Measurements from ENCODE around the gene SAMD10.
A peak's percentile ranks its signal among the peaks of the same experiment; 100 is the strongest.
"Not testable (repeated sequence)": the region's sequence is repeated elsewhere in the genome, so short reads cannot be mapped to it uniquely, and the experiment has no call there.

SAMD10 gene

DNA sequence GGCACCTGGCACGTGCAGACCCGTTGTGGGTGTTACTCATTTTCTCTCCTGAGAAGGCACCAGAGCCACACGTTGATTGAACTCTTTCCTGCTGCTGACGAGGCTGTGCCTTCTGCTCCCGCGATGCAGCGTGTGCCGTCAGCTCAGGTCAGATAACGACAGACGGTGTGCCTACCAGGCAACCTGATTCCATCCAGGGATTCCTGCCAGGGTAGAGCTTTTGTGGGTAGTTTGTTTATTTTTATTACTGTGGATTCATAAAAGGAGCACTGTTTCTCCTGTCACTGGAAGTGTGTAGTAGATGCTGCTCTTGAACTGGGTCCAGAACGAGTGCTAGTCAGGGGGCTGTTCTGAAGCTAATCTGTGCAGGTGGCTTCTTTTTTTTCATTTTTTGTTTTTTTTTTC lies 22.2 kb upstream of the SAMD10 start:
- DNase-seq (ENCODE audit: low spot score) = no peak

DNA sequence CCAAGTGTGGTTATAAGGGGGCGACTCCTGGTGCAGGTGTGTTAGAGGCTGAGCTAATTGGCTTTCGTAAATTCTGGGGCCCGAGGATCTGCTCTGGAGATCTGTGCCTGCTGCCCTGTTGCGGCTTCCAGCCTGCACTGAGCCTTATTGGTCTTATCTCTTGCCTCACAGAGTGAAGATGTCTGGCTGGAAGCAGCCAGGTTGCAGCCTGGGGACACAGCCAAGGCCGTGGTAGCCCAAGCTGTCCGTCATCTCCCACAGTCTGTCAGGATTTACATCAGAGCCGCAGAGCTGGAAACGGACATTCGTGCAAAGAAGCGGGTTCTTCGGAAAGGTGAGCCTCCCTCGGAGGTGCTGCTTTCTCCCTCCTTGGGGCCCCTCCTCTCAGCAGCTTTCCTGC lies 21.5 kb upstream of the SAMD10 start:
- DNase-seq (ENCODE audit: low spot score) = no peak

DNA sequence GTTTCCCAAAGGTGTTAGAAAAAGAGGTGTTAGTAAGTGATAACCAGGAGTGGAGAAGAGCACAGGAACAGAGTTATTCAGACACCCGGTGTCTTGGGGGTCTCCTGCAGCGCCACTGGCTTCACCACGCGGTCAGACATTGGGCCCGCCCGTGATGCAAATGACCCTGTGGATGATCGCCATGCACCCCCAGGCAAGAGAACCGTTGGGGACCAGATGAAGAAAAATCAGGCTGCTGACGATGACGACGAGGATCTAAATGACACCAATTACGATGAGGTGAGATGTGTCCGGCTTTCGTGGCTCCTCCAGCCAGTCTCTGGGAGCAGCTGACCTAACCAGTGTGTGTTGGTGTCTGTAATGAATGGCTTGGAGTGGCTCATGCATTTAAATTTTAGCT lies 3.5 kb upstream of the SAMD10 start:
- DNase-seq (ENCODE audit: low spot score) = peak; percentile 12

DNA sequence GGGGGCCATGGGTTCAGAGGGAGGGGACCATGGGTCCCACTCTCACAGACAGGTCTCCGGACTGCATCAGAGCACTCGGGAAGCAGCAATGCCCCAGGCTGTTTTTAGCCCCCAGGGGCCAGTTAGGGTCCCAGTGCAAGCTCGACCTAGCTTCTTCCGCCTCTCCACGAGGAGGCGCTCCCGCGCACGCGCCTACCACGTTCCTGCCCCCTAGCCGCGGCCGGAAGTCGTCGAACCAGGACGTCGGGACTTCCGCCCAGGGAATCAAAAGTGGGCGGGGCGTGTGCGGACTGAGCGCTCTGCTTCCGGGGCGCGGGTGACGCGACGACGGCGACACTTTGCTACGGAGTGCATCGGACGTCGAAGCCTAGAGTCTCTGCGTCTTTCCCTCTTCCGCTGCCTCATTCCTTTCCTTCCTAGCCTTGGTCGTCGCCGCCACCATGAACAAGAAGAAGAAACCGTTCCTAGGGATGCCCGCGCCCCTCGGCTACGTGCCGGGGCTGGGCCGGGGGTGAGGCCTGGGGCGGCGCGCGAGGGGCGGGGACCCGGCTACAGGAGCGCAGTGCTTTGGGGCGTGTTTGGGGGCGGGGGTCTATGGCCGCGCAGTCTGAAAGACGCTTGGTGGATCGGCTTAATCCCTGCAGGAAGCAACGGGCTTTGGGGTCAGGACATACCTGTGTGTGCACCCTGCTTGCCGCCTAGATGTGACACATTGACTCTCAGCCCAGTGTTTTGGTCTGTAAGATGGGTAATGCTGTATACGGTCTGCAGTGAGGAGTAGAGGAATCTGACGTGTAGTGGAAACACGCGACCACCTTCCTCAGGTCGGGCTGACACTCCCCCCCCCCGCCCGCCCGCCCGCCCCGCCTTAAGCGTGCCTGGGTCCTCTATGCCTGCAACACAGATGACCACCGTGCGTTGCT lies 1.6 kb upstream of the SAMD10 start, which contains the start of gene PRPF6:
TSS of gene PRPF6 (plus strand) at position 327 of the 923 bp plus-strand sequence. CDS start at position 441, 114 bp downstream.
- peak; percentile 98 for DNase-seq (ENCODE audit: low spot score)

DNA sequence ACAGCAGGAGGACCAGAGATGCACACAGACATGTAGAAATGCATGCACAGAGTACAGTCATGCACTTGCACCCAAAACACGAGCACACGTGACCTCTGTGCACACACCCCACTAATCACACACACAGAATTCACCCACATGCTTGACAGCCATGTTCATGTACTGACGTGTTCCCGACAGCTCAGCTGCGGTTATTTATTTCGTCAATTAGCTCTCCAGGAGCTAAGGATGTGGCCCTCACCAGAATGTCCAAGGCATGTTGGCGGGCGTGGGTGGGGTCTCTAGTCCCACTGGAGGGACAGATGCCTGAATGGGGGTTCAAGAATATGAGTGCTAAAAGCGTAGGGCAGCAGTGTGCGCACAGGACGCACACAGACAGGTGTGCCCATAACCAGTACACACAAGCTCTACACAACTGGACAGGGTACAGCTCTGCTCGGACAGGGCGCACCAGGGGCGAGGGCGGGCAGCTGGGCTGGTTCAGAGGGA lies 919 bp upstream of the SAMD10 start:
- no peak for DNase-seq (ENCODE audit: low spot score)

DNA sequence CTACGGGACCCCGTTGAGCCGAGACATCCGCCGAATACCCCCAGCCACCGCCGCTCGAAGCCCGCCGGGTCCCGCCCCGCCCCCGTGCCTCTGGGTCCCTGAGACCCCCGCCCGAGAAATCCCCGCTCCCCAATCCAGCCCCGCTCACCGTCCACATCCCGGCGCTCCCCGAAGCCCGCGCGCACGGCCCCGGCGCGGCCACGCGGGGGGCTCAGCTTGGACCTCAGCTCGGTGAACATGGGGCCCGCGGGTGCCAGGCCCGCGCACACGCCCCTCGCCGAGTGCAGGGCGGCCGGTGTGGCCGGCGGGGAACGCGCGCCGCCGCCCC lies 249 bp downstream of the SAMD10 start:
- no peak for DNase-seq (ENCODE audit: low spot score)

DNA sequence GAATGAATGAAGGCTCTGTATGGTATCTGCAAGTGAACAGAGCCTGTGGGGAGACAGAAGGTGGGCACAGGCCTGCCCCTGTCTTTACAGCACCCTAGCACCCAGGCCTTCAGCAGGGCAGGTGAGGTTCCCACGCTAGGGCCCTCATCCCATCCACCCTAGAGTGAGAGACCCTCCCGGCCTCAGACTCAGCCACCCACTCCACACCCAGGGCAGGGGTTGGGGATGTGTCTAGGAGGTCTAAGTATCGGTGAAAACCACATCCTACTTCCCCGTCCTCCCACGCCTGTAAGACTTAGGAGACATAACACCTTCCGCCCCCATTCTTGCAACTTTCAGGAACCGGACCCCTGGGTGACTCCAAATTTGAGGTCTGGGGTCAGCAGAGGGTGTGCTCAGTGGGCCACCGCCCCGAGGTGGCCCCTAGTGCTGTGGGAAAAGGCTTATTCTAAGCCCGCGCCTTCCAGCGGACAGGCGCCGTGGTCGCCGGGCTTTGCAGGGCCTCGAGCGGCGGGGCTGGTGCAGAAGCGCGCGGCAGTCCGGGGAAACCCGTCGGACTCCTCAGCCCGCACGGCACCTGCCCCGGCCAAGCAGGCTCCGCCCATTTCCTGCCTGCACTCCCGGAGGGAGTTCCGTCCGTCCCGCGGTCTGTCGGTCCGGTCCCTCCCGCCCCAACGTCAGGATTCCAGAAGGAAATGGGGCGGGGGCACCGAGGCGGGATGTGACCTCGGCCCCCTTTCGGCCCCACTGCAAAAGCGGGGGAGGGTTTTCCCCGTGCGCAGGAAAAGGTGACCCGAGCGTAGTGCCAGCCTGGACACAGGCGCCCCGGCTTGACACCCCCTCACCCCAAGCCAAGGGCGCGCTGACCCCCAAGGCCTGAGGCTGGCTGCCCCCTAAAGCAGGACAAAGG lies 868 bp downstream of the SAMD10 start:
- DNase-seq (ENCODE audit: low spot score) = peak; percentile 36

DNA sequence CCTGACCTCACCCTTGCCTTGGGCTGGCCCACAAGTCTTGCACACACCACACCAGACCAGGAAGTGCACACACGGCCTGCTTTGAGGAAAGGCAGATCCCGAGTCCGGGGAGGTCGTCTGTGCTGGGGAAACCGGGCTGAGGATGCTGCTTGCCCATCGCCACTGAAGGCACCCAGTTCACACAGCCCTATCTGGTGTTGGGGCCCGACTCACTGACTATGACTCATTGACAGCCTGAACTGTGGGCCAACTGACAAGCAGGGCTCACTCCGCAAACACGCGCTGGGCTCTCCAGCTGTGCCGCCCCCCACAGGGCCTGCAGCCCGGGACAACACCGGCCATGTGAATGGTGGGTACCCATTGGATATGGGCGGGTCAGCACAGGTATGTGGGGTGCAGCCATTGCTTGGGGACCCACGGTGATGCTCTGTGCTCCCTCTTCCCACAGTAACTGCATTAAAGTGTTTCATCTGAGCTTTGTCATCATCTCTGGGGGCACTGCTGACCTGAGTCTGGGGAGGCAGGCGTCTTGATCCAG lies 1.6 kb downstream of the SAMD10 start:
- DNase-seq (ENCODE audit: low spot score) = peak; percentile 5

DNA sequence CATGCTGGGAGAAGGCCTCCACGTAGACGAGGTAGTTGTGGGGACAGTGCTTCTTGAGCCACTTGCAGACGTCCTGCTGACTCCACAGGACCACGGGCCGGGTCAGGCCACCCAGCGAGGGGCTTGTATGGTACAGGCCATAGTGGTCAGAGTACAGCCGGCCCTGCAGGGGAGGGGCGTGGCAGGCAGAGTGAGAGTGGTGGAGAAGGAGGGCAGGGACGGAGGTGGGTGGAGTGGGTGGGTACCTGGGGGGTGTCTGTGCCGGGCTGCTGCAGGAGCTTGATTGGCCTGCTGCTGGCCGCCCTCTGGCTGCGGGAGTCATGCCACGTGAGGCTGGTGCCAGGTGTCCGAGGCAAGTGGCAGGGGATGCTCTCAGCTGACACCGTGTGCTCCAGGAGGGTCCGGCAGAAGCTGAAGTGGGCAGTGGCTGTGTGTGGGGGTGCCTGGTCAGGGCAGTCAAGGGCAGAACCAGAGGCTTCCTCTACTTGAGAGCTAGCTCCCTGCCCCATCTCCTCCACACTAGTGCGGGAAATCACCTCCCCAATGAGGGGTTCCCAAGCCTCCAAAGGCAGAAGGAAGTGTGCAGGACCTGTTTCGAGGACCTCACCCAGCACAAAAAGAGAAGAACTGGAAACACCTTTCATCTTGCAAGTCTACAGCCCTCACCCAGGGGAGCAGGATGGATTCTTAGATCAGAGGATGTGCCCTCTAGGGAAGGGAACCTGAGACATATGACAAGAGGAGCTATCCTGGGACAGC lies 2.3 kb downstream of the SAMD10 start:
- peak; percentile 5 for DNase-seq (ENCODE audit: low spot score)

DNA sequence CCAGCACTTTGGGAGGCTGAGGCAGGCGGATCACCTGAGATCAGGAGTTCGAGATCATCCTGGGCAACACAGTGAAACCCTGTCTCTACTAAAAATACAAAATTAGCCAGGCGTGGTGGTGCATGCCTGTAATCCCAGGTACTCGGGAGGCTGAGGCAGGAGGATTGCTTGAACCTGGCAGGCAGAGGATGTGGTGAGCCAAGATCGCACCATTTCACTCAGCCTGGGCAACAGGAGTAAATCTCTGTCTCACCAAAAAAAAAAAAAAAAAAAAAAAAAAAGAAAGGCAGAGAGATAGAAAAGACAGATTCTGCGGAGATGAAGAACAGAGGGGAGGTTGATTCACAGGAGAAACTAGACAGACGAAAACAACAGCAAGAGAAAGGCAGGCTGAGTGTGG lies 2.9 kb downstream of the SAMD10 start:
- DNase-seq (ENCODE audit: low spot score) = not testable (repeated sequence)

DNA sequence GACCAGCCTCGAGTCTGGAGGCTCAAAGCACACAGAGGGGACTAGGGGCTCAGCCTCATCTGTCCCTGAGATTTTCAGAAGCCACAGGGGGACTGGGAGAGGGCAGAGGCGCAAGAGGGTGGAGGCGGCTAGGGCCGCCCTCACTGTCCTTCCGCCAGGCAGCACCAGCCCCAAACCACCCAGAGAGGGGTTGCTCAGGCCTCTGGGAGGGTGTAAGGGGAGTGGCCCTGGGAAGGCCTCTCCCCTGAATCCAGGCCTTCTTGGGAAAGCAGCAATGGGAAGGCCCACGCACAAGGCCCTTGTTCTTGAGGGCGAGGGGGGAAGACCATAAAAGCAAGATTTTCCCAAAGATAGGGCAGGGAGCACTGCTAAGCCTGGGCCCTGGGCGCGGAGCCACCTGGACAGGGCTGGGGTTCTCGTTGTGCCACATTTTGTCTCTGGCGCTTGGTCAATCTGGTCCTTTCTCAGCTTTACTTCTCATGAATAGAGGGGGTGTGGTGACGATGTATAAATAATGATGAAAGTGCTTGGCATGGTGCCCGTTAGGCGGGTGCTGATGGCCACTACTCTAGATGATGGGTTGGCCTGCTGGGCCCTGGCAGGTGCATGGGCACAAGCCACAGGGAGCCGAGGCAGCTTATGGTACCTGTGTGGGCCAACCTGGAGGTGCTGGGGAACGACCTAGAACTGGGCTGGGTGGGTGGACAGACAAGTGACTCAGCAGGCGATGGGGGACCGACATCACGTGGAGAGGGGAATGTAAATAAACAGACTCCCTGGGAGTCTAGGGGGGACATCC lies 4.8 kb downstream of the SAMD10 start:
- DNase-seq (ENCODE audit: low spot score) = no peak

DNA sequence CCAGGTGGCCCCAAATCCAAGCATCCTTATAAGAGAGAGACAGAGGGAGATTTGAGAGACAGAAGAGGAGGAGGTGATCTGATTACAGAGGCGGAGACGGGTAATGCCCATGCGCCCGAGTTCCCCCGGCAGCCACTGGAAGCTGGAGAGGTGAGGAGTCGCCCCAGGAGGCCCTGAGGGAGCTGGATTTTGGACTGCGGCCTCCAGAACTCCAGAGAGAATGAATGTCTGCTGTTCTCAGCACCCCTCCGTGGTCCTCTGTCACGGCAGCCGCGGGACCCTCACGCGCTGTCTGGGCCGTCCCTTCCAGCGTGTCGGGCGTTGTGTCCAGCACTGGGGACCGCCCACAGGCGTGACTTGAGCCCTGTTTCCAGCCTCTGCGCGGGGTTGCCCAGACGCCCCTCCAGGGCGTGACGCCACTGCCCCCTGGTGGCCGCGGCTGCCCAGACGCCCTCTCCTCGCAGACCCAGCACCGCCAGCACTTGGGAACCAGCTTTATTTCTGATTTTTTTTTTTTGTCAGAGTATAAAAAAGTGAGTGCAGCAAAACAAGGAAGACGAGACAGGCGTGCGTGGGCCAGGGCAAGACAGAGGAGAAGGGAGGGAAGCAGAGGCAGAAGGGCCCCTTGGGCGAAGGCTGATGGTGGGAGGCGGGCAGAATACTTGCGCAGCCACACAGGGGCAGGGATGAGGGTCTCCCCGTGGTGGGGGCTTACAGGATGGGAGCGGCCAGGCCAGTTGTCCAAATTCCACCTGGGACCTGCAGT lies 5.6 kb downstream of the SAMD10 start:
- peak; percentile 92 for DNase-seq (ENCODE audit: low spot score)

DNA sequence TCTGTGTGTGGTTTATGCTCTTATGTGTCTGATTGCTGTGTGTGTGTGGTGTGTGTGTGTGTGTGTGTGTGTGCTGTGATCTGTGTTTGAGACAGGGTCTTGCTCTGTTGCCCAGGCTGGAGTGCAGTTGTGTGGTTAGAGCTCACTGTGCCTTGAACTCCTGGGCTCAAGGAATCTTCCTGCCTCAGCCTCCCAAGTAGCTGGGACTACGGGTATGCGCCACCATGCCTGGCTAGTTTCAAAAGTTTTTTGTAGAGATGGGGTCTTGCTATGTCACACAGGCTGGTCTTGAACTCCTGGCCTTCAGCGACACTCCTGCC lies 6.3 kb downstream of the SAMD10 start:
- no peak for DNase-seq (ENCODE audit: low spot score)

DNA sequence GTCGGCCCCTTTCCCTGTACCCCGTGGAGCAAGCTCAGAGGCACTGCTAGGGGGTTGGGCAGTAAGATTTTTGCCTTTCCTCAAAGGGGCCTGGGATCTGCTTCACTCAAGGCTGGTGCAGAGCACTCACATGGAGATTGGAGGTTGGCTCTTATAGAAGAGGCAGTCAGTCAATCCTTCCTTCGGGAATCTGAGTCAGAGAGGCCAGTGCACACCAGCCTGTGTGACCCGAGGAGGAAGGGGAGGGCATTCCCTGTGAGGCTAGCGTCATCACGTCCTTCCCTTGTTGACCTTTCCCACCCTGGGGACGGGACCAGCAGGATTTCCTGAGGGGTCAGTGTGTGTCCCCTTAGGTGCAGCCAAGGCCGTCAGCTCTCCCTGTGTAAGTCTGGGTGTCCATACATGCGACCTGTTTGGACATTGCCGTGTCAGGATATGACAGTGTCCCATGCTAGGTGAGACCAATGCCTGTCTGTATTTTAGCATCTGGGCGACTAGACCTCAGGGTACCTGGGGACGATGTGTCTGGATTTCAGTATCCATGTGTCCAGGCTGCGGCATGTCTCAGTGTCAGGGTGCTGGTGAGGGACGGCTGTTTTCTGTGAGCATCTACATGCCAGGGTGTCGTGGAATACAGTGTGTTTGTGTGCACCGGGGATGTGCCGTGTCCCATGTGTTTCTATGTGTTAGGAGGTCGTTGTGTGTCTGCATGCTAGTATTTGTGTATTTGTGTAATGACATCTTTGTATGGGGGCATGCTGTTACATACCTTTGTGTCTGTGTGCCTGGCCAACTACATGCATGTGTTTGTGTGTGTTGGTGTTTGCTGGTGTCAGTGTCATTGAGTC lies 6.9 kb downstream of the SAMD10 start:
- DNase-seq (ENCODE audit: low spot score) = peak; percentile 3

DNA sequence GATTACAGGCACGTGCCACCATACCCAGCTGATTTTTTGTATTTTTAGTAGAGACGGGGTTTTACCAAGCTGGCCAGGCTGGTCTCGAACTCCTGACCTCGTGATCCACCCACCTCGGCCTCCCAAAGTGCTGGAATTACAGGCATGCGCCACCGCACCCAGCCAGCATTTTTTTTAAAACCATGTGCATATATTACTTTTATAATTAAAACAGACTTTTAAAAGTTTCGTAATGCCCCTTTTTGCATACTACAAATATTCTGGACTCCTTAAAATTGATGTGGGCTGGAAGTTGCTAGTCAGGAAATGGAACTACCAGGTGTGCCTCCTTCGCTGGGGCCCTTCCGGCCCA lies 7.5 kb downstream of the SAMD10 start:
- DNase-seq (ENCODE audit: low spot score) = not testable (repeated sequence)

DNA sequence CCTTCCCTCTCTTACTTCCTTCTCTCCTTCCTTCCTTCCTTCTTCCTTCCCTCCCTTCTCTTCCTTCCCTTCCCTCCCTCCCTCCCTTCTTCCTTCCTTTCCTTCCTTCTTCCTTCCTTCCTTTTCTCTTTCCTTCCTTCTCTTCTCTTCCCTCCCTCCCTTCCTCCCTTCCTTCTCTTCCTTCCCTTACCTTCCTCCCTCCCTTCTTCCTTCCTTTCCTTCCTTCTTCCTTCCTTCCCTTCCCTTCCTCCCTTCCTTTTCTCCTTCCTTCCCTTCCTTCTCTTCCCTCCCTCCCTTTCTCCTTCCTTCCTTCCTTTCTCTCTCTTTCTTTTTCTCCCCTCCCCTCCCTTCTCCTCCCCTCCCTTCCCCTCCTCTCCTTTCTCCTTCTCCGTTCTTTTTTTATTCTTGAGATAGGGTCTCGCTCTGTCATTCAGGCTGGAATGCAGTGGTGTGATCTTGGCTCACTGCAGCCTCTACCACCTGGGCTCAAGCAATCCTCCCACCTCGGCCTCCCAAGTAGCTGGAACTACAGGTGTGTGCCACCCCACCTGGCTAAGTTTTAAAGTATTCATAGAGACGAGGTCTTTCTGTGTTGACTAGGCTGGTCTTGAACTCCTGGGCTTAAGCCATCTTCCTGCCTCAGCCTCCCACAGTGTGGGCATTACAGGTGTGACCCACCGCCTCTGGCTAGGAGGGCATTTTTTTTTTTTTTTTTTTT lies 8.6 kb downstream of the SAMD10 start:
- no peak for DNase-seq (ENCODE audit: low spot score)

DNA sequence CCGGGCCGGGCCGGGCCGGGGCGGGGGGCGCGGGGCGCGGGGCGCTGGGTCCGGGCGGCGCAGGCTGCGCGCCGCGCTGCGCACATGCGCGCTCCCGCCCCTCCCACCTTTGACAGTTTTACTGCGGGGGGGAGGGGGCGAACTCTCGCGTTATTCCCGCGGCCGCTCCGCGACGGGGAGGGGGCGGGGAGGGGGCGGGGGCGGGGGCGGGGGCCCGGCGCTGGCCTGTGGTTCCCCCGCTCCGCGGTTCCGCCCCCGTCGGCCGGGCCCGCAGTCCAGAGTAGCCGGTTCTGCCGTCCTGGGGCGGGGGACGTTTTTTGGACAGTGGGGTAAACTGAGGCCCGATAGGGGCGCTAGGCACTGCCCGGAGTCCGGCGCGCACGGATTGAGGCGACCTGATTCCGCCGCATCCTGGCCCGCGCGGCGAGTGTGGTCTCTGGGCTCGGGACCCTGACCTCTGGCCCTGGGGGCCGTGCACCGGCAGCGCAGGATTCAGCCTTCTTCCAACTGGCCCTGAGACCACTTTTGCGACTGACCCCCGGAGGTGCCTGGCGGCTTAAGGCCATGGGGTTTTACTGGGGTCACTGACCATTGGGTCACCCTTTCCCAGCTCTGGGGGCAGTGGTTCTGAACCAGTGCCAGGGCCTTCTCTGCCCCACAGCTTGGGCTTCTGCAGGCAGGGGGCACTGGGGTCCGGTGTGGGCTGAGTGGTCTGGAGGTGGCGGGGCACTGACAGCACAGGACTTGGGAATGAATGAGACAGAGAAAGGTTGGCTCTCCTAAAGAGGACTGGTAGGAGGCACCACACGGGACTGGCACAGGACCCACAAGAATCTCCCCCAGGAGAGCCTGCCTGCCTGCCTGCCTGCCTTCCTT lies 9.4 kb downstream of the SAMD10 start, which contains the start of gene ZNF512B:
TSS of gene ZNF512B (minus strand) at position 93 of the 876 bp plus-strand sequence. CDS start 1,980 bp downstream, outside the sequence.
- DNase-seq (ENCODE audit: low spot score) = peak; percentile 93
